Neuronal stem cell (in vitro differentiated cells): ENCODE results near the gene SUCLG2.

ENCODE experiments used
- DNase-seq: peaks from one replicate; pipeline ENCODE4 v3.0.0-alpha.2; 2013; ENCODE audit warnings: low spot score
- H2AFZ ChIP-seq: one replicate; pipeline ENCODE4 v1.6.1; 2013; ENCODE audit warnings: mild to moderate bottlenecking, low read length, inconsistent platforms
- H2AK5ac ChIP-seq: 2 replicates; pipeline ENCODE4 v1.6.1; 2013; ENCODE audit warnings: low read depth, mild to moderate bottlenecking, inconsistent platforms, low read length, moderate library complexity, mixed read lengths
- H2BK120ac ChIP-seq: 2 replicates; pipeline ENCODE4 v1.6.1; 2013; ENCODE audit warnings: low read depth, mild to moderate bottlenecking, inconsistent platforms, low read length, moderate library complexity, mixed read lengths
- H2BK12ac ChIP-seq: one replicate; pipeline ENCODE4 v1.6.1; 2013; ENCODE audit warnings: low read length, inconsistent platforms
- H2BK15ac ChIP-seq: 2 replicates; pipeline ENCODE4 v1.6.1; 2013; ENCODE audit warnings: mild to moderate bottlenecking, low read length, inconsistent platforms, mixed read lengths
- H2BK5ac ChIP-seq: one replicate; pipeline ENCODE4 v1.6.1; 2013; ENCODE audit warnings: inconsistent platforms, mild to moderate bottlenecking, low read length, moderate library complexity
- H3K14ac ChIP-seq: one replicate; pipeline ENCODE4 v1.6.1; 2013; ENCODE audit warnings: low read length, inconsistent platforms
- H3K18ac ChIP-seq: 2 replicates; pipeline ENCODE4 v1.6.1; 2013; ENCODE audit warnings: low read length, inconsistent platforms
- H3K23ac ChIP-seq: 2 replicates; pipeline ENCODE4 v1.6.1; 2013; ENCODE audit warnings: low read depth, mild to moderate bottlenecking, mixed read lengths, low read length, inconsistent platforms; ENCODE audit not compliant: poor library complexity
- H3K27ac ChIP-seq: replicated peaks from 3 replicates; pipeline ENCODE4 v1.5.1; 2013; ENCODE audit warnings: low read length, inconsistent platforms
- H3K27me3 ChIP-seq, 3 experiments: 2 replicates each; pipeline ENCODE4 v1.6.1; 2013; ENCODE audit warnings: low read length in 3 of 3, mild to moderate bottlenecking in 2 of 3, inconsistent platforms in 1 of 3, low read depth in 1 of 3, mixed read lengths in 1 of 3, moderate library complexity in 1 of 3; ENCODE audit not compliant: control insufficient read depth in 3 of 3, insufficient read depth in 3 of 3
- H3K36me3 ChIP-seq, 2 donors: replicated peaks in 1 of 2; 2 replicates each; pipeline ENCODE4 v1.6.1; 2013; ENCODE audit warnings: low read length in 2 of 2; ENCODE audit not compliant: control insufficient read depth in 2 of 2, insufficient read depth in 2 of 2
- H3K4ac ChIP-seq: 2 replicates; pipeline ENCODE4 v1.6.1; 2013; ENCODE audit warnings: inconsistent platforms, mild to moderate bottlenecking, low read length, moderate library complexity
- H3K4me1 ChIP-seq, 2 donors: 1 replicate in 1 of 2; 2 replicates in 1 of 2; pipeline ENCODE4 v1.6.1; 2013; ENCODE audit warnings: low read length in 2 of 2, low read depth in 1 of 2; ENCODE audit not compliant: control insufficient read depth in 2 of 2, insufficient read depth in 1 of 2
- H3K4me2 ChIP-seq: one replicate; pipeline ENCODE4 v1.6.1; 2013; ENCODE audit warnings: mild to moderate bottlenecking, low read length, inconsistent platforms; ENCODE audit not compliant: insufficient read depth, poor library complexity, severe bottlenecking
- H3K4me3 ChIP-seq, 2 donors: 2 replicates each; pipeline ENCODE4 v1.5.1; 2013; ENCODE audit warnings: low read length in 2 of 2, mild to moderate bottlenecking in 2 of 2, inconsistent platforms in 1 of 2, moderate library complexity in 1 of 2
- H3K79me1 ChIP-seq: one replicate; pipeline ENCODE4 v1.6.1; 2013; ENCODE audit warnings: low read depth, mild to moderate bottlenecking, inconsistent platforms, low read length, moderate library complexity
- H3K9ac ChIP-seq: one replicate; pipeline ENCODE4 v1.6.1; 2013; ENCODE audit warnings: mild to moderate bottlenecking, low read depth, low read length, inconsistent platforms; ENCODE audit not compliant: poor library complexity
- H3K9me3 ChIP-seq, 2 donors: replicated peaks in 1 of 2; 2 replicates each; pipeline versions ENCODE3 to v1.6.1; 2013; ENCODE audit warnings: low read length in 2 of 2, mild to moderate bottlenecking in 2 of 2, inconsistent platforms in 1 of 2, low read depth in 1 of 2, mixed read lengths in 1 of 2, moderate library complexity in 1 of 2; ENCODE audit not compliant: control insufficient read depth in 2 of 2, insufficient read depth in 1 of 2
- H4K8ac ChIP-seq: one replicate; pipeline ENCODE4 v1.6.1; 2013; ENCODE audit warnings: low read depth, mild to moderate bottlenecking, inconsistent platforms, low read length, moderate library complexity
- H4K91ac ChIP-seq: one replicate; pipeline ENCODE4 v1.6.1; 2013; ENCODE audit warnings: low read length, low read depth, mild to moderate bottlenecking, inconsistent platforms; ENCODE audit not compliant: poor library complexity
- WGBS, 2 donors: extraction: QIAGEN DNeasy Blood & Tissue Kit; methylation state at CpG; one replicate each; pipeline ENCODE4 v1.1.7; 2013; ENCODE audit warnings: missing lambda C conversion rate in 2 of 2, mixed read lengths in 1 of 2; ENCODE audit not compliant: insufficient read length in 2 of 2, insufficient replicate concordance in 1 of 2; ENCODE audit errors: extremely low coverage in 2 of 2; 5-methylcytosine and 5-hydroxymethylcytosine counted together

SUCLG2 gene

DNA sequence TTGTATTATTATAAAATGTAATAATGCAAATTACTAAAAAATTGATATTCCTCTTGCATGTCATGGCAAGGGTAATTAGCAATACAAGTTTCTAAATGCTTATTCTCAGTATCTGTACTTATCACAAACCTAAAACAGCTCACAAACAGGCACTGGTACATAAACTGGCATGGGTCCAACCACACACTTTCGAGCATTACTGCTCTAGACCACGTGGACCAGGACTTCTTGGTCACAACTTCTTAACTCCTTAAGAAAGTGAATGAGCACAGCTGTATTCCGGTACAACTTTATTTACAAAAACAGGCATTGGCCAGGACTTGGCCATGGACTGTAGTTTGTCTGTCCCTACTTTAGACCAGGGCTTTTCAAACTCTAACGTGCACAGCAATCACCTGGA is 173.3 kb downstream of the SUCLG2 start:
- no peak overlapping the region for H3K4me3 ChIP-seq
- H3K9ac ChIP-seq, result no peak overlapping the region
- no peak overlapping the region for H3K4ac ChIP-seq
- H3K18ac ChIP-seq, result no peak overlapping the region
- no peak for DNase-seq
- H3K4me1 ChIP-seq, result no peaks in the 10 kb centered on the region
- H2AK5ac ChIP-seq, result no peak overlapping the region
- H4K8ac ChIP-seq, result no peak overlapping the region
- no peak overlapping the region for H2BK5ac ChIP-seq
- no peak overlapping the region for H2AFZ ChIP-seq
- H4K91ac ChIP-seq, result no peak overlapping the region
- H3K14ac ChIP-seq, result no peak overlapping the region
- WGBS, 2 donors, result no CpG with 5 or more reads among the region's 4 CpGs
- no peak overlapping the region for H2BK120ac ChIP-seq
- H3K36me3 ChIP-seq, result no peaks in the 10 kb centered on the region
- no peak overlapping the region for H3K23ac ChIP-seq
- H3K9me3 ChIP-seq, result peaks cover 0 to 3% of the 10 kb centered on the region in 2 donors
- no peaks in the 10 kb centered on the region for H3K79me1 ChIP-seq
- H3K4me2 ChIP-seq, result no peak overlapping the region
- no peak overlapping the region for H3K27ac ChIP-seq
- H3K27me3 ChIP-seq, result no peaks in the 10 kb centered on the region
- H2BK15ac ChIP-seq, result no peak overlapping the region
- no peak overlapping the region for H2BK12ac ChIP-seq

DNA sequence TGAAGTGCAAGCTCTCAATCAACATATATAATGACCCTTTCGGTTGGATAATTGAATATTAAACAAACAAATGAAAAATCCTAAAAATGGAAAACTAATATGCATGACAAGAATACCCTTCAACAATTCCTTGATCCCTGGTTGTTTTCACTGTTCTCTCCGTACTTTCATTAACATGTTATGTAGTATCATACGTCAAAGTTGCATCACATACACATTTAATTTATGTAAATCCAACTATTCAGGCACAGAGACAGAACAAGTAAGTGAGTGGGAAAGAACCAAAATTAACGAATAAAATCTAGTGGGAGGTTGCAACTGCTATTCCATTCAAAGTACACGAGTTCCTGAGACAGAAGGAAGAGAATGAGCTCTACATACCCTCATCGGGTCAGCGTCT is 176.0 kb downstream of the SUCLG2 start:
- no peak overlapping the region for H4K8ac ChIP-seq
- H3K23ac ChIP-seq, result no peak overlapping the region
- no peak overlapping the region for H2AK5ac ChIP-seq
- no CpG with 5 or more reads among the region's 7 CpGs for WGBS, 2 donors
- H3K79me1 ChIP-seq, result no peaks in the 10 kb centered on the region
- peaks cover 0 to 3% of the 10 kb centered on the region in 2 donors for H3K9me3 ChIP-seq
- H2AFZ ChIP-seq, result no peak overlapping the region
- no peak overlapping the region for H2BK120ac ChIP-seq
- DNase-seq, result no peak
- H3K4ac ChIP-seq, result no peak overlapping the region
- H3K4me1 ChIP-seq, result no peaks in the 10 kb centered on the region
- no peak overlapping the region for H4K91ac ChIP-seq
- no peak overlapping the region for H2BK15ac ChIP-seq
- H3K9ac ChIP-seq, result no peak overlapping the region
- no peak overlapping the region for H3K18ac ChIP-seq
- no peaks in the 10 kb centered on the region for H3K36me3 ChIP-seq
- no peak overlapping the region for H2BK5ac ChIP-seq
- H2BK12ac ChIP-seq, result no peak overlapping the region
- H3K14ac ChIP-seq, result no peak overlapping the region
- H3K4me2 ChIP-seq, result no peak overlapping the region
- no peak overlapping the region for H3K4me3 ChIP-seq
- no peaks in the 10 kb centered on the region for H3K27me3 ChIP-seq
- no peak overlapping the region for H3K27ac ChIP-seq

GRCh38 chr3:67474311-67474710 is 180.1 kb downstream of the SUCLG2 start:
- no peak overlapping the region for H4K91ac ChIP-seq
- H3K36me3 ChIP-seq, result peaks cover 0 to 2% of the 10 kb centered on the region in 2 donors
- H3K9me3 ChIP-seq, result peaks cover 0 to 3% of the 10 kb centered on the region in 2 donors
- no CpG with 5 or more reads among the region's 4 CpGs for WGBS, 2 donors
- H3K4me1 ChIP-seq, result no peaks in the 10 kb centered on the region
- H2BK15ac ChIP-seq, result no peak overlapping the region
- H3K14ac ChIP-seq, result no peak overlapping the region
- DNase-seq, result no peak
- no peak overlapping the region for H3K27ac ChIP-seq
- no peak overlapping the region for H2BK5ac ChIP-seq
- H3K79me1 ChIP-seq, result no peaks in the 10 kb centered on the region
- no peak overlapping the region for H3K4me2 ChIP-seq
- no peak overlapping the region for H4K8ac ChIP-seq
- no peak overlapping the region for H3K4me3 ChIP-seq
- H2BK120ac ChIP-seq, result no peak overlapping the region
- H2AK5ac ChIP-seq, result no peak overlapping the region
- no peaks in the 10 kb centered on the region for H3K27me3 ChIP-seq
- no peak overlapping the region for H3K18ac ChIP-seq
- H2AFZ ChIP-seq, result no peak overlapping the region
- no peak overlapping the region for H2BK12ac ChIP-seq
- H3K9ac ChIP-seq, result no peak overlapping the region
- H3K4ac ChIP-seq, result no peak overlapping the region
- no peak overlapping the region for H3K23ac ChIP-seq

DNA sequence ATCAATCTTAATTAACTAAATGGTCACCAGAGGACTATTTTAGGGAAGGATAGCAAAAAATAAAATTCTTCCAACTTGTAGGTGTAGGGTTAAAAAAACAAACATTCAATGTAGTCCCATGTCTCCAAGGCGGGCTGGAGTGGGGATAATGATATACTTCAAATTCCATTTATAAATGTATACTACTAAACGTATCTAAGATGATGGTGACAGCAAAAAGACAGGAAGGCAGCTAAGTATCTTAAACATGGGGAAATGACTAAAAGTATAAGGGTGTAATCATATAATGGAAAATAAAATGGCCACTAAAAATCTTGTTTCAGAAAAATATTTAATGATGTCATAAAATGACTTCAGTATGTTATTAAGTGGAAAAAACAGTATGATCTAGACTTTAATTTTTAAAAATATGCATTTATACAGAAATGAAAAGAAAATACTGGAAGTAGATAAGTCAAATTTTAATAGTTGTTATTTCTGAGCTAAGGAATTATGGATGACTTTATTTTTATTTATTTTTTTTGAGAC is 181.7 kb downstream of the SUCLG2 start:
- WGBS, 2 donors, result no CpG with 5 or more reads among the region's 2 CpGs

More for the DNA sequence above, 181.7 kb downstream of the SUCLG2 start:
- Histone ChIP-seq H3K18ac (no peak overlapping the region), H3K4ac (no peak overlapping the region), H3K79me1 (no peaks in the 10 kb centered on the region), H2BK12ac (no peak overlapping the region), H3K9me3 (peaks cover 0 to 3% of the 10 kb centered on the region in 2 donors), H3K4me3 (no peak overlapping the region), H3K27ac (no peak overlapping the region), H2BK5ac (no peak overlapping the region), H4K91ac (no peak overlapping the region), H4K8ac (no peak overlapping the region), H3K36me3 (peaks cover 0 to 2% of the 10 kb centered on the region in 2 donors), H2BK120ac (no peak overlapping the region), H3K27me3 (no peaks in the 10 kb centered on the region), H3K14ac (no peak overlapping the region), H3K4me2 (no peak overlapping the region), H3K9ac (no peak overlapping the region), H2BK15ac (no peak overlapping the region), H2AK5ac (no peak overlapping the region), H3K4me1 (no peaks in the 10 kb centered on the region), H3K23ac (no peak overlapping the region), H2AFZ (no peak overlapping the region)
- no peak for DNase-seq
